GM19372 (cell line): ENCODE measurements around the gene VIPR1.
"Not testable (repeated sequence)": the region's sequence is repeated elsewhere in the genome, so short reads cannot be mapped to it uniquely, and the experiment has no call there.

Experiments used
- ATAC-seq: cut with Tn5 transposase; IDR thresholded peaks from one replicate; pipeline ENCODE4 v1.9.1; 2021; ENCODE audit warnings: mild to moderate bottlenecking, low read depth, moderate library complexity; ENCODE audit not compliant: unreplicated experiment

VIPR1 gene

DNA sequence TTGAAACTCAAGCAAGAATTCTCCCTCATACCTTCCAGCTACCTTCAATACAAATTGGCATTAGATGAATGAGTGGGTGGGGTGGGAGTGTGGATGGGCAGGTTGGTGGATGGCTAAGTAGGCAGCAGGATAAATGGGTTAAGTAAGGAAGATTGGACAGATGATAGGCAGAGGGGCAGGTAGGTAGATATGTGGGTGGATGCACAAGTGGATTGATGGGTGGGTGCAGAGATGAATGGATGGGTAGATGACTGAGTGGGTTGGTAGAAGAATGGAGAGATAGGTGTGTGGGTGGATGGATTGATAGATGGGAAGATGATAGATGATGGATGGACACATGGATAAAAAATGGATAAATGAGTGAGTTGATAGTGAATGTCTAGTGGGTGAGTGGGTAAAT lies 27.6 kb downstream of the VIPR1 start:
- no peak for ATAC-seq

DNA sequence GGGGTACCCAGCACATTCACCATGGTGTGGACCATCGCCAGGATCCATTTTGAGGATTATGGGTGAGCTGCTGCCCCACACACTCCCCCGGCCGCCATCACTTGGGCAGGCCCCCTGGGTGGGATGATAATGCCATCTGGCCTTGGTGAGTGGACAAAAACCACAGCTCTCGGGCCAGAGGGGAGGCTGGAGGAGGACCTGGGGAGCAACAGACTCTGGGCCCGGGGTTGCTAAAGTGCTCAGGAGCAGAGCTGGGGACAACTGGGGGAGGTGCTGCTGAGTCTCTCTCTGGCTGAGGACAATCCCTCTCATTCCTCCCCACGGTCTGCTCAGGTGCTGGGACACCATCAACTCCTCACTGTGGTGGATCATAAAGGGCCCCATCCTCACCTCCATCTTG lies 29.0 kb downstream of the VIPR1 start:
- no peak for ATAC-seq

DNA sequence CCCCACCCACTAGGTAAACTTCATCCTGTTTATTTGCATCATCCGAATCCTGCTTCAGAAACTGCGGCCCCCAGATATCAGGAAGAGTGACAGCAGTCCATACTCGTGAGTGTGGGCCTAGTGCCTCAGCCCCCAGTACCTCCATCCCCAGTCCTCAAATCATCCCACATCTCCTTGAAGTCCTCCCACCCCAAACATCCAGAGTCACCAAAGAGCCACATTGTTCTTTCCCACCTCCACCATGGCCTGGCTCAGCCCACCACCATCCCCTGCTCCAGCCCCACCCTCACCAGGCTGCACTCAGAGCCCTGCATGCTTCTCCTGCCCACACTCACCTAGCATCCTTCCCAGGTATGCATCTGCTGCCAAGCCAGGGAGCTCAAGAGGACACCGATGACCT lies 29.8 kb downstream of the VIPR1 start:
- ATAC-seq, result no peak

DNA sequence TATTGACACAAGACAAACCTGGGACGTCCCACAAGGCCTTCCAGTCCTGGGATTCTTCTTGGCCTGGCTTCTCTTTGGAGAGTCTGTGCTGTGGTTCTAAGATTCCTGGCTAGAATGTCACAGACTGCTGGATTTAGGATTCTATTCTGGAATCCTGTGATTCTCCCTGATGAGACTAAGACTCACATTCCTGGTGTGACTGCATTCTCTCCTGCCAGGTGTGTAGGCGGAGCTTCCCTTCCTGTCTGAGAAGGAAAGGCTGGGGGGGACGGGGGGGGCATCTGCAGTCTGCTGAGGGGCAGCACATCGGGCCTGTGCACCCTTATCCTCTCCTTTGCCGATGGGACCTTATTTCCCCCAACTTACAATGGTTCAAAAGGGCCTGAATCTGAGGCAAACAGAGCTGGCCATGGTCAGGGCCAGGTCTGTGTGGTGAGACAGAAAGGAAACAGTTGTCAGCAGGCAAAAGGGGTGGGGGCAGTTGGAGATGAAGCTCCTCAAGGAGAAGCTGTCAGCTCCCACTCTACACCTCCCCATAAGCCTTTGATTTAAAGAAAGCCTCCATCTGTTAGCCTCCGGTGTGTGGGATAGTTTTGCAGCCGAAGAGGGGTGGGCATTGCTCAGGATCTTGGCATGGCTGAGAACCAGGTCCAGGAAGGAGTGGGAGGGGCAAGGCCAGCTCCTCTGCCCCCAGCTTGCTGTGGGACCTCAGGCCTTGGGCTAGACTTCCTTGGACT lies 30.9 kb downstream of the VIPR1 start:
- no peak for ATAC-seq

DNA sequence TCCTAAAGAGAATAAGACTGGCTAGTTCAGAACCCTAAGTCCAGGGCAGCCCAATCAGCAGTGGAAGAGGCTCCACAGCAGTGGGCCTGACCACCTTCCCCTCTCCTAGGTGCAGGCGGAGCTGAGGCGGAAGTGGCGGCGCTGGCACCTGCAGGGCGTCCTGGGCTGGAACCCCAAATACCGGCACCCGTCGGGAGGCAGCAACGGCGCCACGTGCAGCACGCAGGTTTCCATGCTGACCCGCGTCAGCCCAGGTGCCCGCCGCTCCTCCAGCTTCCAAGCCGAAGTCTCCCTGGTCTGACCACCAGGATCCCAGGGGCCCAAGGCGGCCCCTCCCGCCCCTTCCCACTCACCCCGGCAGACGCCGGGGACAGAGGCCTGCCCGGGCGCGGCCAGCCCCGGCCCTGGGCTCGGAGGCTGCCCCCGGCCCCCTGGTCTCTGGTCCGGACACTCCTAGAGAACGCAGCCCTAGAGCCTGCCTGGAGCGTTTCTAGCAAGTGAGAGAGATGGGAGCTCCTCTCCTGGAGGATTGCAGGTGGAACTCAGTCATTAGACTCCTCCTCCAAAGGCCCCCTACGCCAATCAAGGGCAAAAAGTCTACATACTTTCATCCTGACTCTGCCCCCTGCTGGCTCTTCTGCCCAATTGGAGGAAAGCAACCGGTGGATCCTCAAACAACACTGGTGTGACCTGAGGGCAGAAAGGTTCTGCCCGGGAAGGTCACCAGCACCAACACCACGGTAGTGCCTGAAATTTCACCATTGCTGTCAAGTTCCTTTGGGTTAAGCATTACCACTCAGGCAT lies 33.7 kb downstream of the VIPR1 start:
- ATAC-seq, result no peak

DNA sequence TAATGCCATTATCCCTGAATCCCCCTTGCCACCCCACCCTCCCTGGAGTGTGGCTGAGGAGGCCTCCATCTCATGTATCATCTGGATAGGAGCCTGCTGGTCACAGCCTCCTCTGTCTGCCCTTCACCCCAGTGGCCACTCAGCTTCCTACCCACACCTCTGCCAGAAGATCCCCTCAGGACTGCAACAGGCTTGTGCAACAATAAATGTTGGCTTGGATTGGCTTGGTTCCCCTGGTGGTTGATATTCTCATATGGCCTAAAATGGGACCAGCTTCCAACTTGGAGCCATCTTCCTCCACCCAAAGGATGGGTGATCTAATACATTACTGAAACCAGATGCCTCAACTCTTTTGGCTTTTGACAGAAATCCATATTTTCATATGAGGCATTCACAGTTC lies 34.9 kb downstream of the VIPR1 start:
- no peak for ATAC-seq

DNA sequence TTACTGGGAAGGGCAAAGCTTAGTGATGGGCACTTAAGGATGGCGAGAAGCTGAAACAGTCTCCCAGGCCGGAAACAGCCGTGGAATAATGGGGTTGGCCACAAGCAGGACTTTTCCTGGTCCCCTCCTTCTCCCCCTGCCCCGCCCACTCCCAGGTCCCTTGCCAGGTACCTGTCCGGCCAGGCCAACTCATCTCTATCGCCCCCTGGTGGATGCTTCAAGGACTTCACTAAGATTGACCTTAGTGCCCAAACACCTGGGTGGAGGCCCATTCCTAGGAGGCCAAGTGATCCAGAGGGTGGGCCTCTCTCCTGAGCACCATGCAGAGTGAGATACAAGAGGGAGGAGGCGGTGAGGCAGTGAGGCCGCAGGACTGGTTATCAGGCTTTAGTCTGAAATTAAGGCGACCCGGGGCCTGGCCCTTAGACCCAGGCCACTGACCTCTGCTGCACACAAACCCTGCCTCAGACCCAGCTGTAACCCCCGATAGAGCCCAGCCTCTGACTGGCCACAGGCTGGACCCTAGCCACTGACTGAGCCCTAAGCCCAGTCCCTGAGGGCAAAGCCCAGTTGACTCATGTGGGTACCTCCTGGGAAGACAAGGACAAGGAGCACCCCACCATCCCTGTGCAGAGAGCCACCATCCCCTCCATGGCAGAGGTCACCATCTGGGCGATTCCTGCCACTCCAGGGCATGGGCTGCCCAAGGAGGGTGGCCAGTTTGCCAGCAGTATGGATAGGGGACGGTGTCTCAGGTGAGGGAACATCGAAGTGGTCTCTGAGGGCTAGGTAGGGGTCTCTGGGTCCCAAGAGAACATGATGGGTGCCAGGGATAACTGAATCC lies 37.6 kb downstream of the VIPR1 start:
- no peak for ATAC-seq

DNA sequence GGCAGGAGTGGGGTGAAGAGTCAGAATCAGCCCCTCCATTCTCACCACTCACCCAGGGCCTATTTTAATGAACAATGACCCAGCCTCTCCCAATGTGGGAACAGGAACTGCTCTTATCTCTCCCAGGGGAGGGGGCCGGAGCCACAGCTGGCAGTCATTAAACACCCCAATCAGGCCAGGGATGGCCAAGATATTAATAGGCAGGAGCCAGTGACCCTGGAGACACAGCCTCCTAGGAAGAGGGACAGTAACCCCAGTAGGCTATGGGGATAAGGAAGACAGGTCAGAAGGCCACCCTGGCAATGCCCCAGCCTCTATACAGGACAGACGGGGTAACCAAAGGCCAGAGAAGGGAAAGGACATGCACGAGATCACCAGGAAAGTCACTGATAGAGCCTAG lies 38.6 kb downstream of the VIPR1 start:
- no peak for ATAC-seq

DNA sequence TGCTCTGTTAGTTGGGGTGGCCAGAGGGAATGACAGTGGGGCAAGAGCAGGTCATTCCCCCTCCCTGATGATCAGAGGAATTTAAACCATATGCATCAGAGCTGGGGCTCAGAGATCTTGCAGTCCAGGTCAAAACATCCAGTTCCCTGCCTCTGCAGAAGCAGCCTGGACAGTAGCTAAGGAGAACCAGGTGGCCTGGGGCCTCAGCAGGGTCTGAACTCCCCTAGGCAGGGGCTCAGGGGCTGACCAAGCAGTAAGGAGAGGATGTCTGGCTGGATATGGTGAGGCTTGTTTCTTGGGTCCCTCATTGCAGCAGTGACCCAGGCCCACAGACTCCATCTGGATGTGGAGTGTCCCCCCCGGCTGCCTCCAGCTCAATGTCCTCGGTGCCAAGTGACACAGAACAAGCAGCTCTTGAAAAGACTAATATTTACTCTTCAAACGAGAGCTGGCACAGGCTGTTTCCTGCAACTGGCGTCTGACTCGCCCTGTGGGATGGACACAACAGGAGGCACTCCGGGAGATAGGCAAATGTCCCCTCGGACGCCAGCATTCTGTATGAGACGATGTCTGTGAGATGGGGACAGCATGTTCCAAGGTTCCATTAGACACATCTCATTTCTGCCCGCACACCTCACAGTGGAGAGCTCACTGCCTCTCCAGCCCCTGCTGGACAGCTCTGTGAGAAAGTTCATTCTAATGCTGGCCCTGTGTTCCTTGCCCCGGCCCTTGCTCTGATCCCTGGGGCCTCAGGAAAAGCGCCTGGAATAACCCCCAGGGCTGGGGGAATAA lies 42.2 kb downstream of the VIPR1 start:
- ATAC-seq, result no peak

DNA sequence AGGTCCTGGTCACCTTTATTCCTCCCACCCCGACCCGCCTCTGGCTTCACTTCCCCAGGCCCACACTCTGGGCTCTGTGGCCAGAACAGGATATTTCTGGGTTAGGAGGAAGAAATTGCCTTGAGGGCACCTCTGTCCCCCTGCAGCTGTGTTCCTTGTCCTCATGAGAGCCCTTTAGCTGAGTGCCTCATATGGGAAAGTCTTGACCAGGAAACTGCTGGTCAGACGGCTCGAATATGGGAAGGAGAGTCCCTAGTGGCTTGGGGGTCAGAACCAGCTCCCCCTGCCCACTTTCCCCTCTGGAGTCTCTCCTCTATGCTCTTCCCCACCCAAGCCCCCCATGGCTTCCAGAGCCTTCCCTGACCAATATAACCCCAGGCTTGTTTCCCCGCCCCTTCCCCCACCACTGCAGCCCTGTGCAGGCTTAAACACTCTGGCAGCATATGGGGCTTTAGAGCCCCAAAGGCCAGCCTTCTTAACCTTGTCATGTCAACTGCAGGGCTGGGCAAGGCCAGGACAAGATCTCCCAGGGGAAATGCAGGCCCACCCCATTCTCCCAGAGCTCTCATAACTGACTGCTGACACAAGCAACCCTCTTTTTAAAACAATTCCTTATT lies 42.9 kb downstream of the VIPR1 start:
- ATAC-seq, result no peak

DNA sequence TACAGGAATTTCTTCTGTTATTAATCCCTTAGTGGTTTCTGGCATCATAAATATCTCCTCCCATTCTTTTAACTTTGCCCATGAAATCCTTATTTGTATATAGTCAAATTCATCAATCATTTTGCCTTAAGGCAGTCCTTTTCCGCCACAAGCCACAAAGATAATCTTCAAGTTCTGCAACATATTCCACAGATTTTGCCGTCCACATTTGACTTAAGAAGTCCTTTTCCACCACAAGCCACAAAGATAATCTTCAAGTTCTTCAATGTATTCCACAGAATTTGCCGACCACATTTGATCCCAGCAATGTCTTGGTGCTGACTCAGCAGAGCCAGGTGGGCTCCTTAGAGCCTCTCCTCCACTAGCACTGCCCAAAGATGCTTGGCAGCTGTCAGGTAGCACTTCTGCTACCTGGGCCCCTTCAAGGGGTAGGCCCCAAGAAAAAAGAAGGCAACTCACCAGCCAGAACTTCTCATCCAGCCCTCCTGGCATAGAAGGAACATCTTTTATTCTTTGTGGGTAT lies 44.3 kb downstream of the VIPR1 start:
- ATAC-seq, result no peak

DNA sequence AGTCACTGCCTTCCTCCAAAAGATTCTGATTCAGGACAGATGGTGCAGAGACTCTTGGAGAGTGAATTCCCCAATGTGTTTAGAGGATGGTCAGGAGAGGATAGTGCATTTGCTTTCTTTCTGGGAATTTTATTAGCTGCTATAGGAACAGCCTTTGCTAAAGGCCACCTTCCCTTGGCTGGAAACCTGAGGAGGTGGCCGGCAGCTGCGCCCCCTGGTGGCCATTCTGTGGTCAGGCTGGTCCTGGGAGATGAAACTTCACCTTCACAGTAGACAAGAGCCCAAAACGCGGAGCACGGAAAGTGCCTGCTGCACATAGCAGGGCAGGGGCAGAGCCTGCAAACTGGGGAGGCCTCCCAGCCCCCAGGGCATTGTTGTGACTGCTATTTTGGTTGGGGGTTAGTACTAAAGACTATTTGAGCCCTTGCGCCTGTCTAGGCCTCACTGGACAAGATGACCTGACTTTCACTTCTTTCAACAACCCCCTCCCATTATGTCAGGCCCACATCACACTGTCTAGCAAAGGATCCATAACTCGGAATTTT lies 45.0 kb downstream of the VIPR1 start:
- ATAC-seq, result peak; percentile 70

DNA sequence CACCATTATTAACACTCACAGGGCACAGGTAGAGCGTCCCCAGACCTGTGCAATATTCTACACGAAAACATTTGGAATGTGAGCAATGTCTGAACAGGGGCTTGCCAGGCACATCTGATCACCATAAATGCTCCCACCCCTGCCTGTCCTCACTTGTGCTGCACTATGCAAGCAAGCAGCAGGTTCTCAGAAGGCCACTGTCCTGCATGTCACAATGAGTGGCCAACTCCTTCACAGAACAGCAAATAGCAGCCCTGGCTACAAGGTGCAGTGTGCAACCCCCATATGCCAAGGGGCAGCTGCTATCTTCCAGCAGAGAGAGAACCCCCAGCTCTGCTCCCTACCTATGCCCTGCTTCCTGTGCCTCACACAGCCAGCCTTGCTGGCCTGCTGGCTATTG lies 46.7 kb downstream of the VIPR1 start:
- no peak for ATAC-seq

DNA sequence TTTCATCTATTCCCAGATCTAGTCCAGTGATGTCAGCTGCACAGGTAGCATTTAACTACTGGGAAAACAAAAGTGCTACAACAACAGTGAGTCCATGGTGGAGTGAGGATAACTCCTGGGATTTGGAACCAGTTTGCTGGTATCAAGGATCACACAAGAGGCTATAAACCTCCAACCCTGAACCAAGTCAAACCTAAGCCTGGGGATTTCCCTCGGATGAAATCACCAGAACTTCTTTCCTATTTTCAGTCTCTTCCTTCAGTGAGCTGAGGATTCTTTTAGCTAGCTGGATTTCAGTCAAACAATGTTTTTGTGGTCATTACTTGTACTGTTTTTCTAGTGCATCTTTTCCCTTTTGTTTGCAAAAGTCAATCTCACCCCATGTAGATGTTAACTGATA lies 47.8 kb downstream of the VIPR1 start:
- no peak for ATAC-seq

DNA sequence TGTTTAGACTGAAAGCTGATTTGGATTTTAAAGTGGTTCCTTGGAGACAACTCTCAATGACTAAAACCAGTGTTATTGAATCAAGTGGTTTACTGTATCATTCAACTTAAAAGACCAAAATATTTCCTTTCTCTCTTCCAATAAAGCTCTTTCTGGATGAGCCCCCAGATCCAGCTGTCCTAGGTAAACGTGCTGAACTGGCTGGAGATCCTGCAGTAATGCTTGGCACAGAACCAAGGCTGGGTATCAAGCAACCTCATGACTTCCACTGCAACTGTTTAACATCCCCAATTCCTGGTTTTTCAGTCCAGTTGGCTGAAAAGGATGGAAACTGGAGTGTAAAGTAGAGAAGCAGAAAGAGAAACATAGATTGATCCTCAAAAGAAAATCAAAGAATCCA lies 50.4 kb downstream of the VIPR1 start:
- ATAC-seq, result no peak

DNA sequence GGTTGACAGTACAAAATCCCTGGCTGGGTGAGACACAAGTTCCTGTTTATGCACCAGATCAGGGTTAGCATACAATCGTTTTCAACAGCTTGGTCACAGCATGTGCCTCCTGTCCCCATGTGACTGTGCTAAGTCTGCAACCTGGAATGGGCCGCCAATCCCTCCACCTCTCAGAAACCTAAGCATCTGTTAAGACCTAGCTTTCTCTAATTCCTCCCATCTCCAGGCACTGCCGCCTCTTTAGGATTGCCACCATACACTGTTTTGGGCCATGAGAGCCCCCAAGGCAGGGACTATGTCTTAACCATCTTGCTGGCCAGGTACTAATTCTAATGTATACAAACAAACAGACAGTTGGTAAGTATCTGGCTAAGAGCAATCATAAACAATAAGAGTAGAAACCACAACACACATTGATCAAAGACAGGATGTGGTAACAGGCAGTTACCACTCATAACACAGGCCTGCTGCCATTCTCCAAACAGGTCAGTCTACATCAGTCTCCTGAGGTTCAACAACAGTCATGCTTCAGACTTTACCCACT lies 53.7 kb downstream of the VIPR1 start:
- no peak for ATAC-seq

DNA sequence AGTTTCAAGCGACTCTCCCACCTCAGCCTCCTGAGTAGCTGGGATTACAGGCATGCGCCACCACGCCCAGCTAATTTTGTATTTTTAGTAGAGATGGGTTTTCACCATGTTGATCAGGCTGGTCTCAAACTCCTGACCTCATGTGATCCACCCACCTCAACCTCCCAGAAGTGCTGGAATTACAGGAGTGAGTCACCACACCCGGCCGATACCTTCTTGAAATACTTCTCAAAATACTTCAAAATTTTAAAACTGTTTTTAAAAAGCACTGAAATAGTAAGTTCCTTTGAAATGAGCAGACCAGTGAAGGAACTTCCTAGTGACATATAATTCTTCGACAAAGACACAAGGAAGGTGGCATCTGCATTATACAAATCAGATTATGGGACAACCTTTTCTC lies 54.4 kb downstream of the VIPR1 start:
- not testable (repeated sequence) for ATAC-seq

DNA sequence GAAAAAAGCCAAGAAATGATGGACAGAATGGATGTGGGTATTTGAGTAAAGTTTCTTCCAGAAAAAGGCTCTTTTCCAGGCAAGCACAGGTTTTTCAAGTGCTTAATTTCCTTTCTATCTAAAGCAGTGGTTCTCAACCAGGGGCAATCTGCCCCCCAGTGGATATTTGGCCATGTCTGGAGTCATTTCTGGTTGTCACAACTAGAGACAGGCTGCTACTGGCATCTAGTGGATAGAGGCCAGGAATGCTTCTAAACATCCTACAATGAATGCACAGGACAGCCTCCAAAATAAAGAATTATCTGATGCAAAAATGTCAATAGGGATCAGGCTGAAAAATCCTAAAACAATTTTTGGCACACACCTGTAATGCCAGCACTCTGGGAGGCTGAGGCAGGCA lies 55.4 kb downstream of the VIPR1 start:
- no peak for ATAC-seq
